MCF 10A (cell line): ENCODE measurements around the gene AP2S1. TPM values are rescaled to one million over a fixed set of nuclear protein-coding genes. Genes with fewer than 3 reads are reported as not detected.

Source experiments
- BruUV-seq: library from RNA; stranded (reverse); fragments of 400-500 nt; replicated peaks from 2 replicates; lab custom pipeline; 2021; lab: Mats Ljungman, UMichigan
- CTCF ChIA-PET: fragments of 300-600 bp; sonication (Branson Sonifier 250); formaldehyde crosslinking; extraction: SDS; loops from one replicate; lab custom pipeline; 2021; ENCODE audit warnings: antibody characterized with exemption, inconsistent platforms; lab: Yijun Ruan, JAX
- POLR2A ChIA-PET: fragments of 300-600, 350-650 bp; sonication (Branson Sonifier 250); formaldehyde crosslinking; extraction: SDS; loops from one replicate; lab custom pipeline; 2020; ENCODE audit warnings: antibody characterized with exemption, inconsistent platforms; lab: Yijun Ruan, JAX
- DNase-seq: peaks from one replicate; pipeline ENCODE4 v3.0.0-alpha.2; 2018; ENCODE audit not compliant: unreplicated experiment
- H3K27ac Mint-ChIP-seq: one replicate; pipeline ENCODE4 v1.8.0; 2022; ENCODE audit warnings: mild to moderate bottlenecking, low read depth, mixed read lengths; ENCODE audit not compliant: unreplicated experiment
- H3K27me3 Mint-ChIP-seq: one replicate; pipeline ENCODE4 v1.8.0; 2022; ENCODE audit warnings: mixed read lengths; ENCODE audit not compliant: insufficient read depth, unreplicated experiment
- H3K36me3 Mint-ChIP-seq: one replicate; pipeline ENCODE4 v1.8.0; 2022; ENCODE audit warnings: mild to moderate bottlenecking, moderate library complexity, mixed read lengths; ENCODE audit not compliant: insufficient read depth, unreplicated experiment
- H3K4me1 Mint-ChIP-seq: one replicate; pipeline ENCODE4 v1.8.0; 2022; ENCODE audit warnings: mixed read lengths; ENCODE audit not compliant: insufficient read depth, unreplicated experiment
- H3K4me3 Mint-ChIP-seq: one replicate; pipeline ENCODE4 v1.8.0; 2022; ENCODE audit warnings: mild to moderate bottlenecking, moderate library complexity, mixed read lengths; ENCODE audit not compliant: unreplicated experiment
- H3K9me3 Mint-ChIP-seq: one replicate; pipeline ENCODE4 v1.8.0; 2022; ENCODE audit warnings: mixed read lengths; ENCODE audit not compliant: unreplicated experiment
- CTCF ChIP-seq: fragments of 200-600 bp; IDR thresholded peaks from one replicate; pipeline ENCODE4 v1.8.0; 2022; ENCODE audit warnings: antibody characterized with exemption, mild to moderate bottlenecking; ENCODE audit not compliant: unreplicated experiment
- intact Hi-C: fragments of 100-400 bp; cut with micrococcal nuclease; formaldehyde crosslinking; loops from 2 replicates; pipeline ENCODE4 v1.14.1; 2022
- total RNA-seq: library from RNA; stranded (reverse); gene quantifications from 2 replicates; pipeline ENCODE4 v1.2.3, GENCODE V29; 2022

The AP2S1 gene
- total RNA-seq, 1 experiment from 2014 or later = 252 TPM

- intact Hi-C loops = no loop called here
- TF ChIP-seq CTCF = no peak
- ChIA-PET POLR2A (interaction anchor here (0.6 to 2.1 kb wide), 8 partner anchors 8 to 284 kb away, joined by 3 to 6 read pairs (median 3); partner anchors contain the start of gene ARHGAP35), CTCF (interaction anchor here (1.0 to 1.7 kb wide), 2 partner anchors 123 to 124 kb away, joined by 5 read pairs; no protein-coding TSS in a partner anchor)
- Mint-ChIP-seq H3K27ac (no peak overlapping the region), H3K27me3 (no peaks in the 10 kb centered on the region), H3K36me3 (peaks cover 11% of the 10 kb centered on the region), H3K4me1 (peaks cover 32% of the 10 kb centered on the region), H3K4me3 (no peak overlapping the region), H3K9me3 (no peaks in the 10 kb centered on the region)
- BruUV-seq = no TSS peak
- no peak for DNase-seq
Measured at GRCh38 chr19:46868025-46868802, 17.6 kb upstream of the AP2S1 start.

DNA sequence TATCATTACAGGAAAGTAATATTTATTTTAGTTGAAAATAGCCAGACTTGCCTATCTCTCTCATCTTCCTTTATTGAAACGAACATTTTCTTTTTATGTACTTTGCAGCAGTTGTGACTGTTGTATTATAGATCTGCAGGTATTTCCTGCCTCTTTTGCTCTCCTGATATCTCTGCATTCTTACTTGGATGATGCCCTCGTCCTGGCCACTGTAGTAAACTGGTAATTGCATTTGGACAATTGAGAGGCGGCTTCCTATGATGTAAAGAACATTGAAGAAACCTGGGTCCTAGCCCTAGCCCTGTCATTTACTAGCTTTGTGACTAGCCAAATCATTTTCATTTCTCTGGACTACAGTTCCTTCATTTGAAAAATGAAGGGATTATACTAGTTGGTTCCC is 16.5 kb upstream of the AP2S1 start:
- no peak overlapping the region for H3K4me3 Mint-ChIP-seq
- DNase-seq = no peak
- intact Hi-C loops = no loop called here
- H3K27me3 Mint-ChIP-seq = no peaks in the 10 kb centered on the region
- no peak for TF ChIP-seq CTCF
- BruUV-seq = no TSS peak
- CTCF ChIA-PET = interaction anchor here (0.6 to 1.7 kb wide), 4 partner anchors 59 to 857 kb away, joined by 3 to 5 read pairs (median 3); no protein-coding TSS in a partner anchor
- peak overlapping the region; percentile 69 for H3K27ac Mint-ChIP-seq
- H3K9me3 Mint-ChIP-seq = no peaks in the 10 kb centered on the region
- peaks cover 32% of the 10 kb centered on the region for H3K4me1 Mint-ChIP-seq
- POLR2A ChIA-PET = interaction anchor here (1.0 to 1.6 kb wide), 6 partner anchors 14 to 76 kb away, joined by 3 to 12 read pairs (median 4); no protein-coding TSS in a partner anchor
- peaks cover 7% of the 10 kb centered on the region for H3K36me3 Mint-ChIP-seq

DNA sequence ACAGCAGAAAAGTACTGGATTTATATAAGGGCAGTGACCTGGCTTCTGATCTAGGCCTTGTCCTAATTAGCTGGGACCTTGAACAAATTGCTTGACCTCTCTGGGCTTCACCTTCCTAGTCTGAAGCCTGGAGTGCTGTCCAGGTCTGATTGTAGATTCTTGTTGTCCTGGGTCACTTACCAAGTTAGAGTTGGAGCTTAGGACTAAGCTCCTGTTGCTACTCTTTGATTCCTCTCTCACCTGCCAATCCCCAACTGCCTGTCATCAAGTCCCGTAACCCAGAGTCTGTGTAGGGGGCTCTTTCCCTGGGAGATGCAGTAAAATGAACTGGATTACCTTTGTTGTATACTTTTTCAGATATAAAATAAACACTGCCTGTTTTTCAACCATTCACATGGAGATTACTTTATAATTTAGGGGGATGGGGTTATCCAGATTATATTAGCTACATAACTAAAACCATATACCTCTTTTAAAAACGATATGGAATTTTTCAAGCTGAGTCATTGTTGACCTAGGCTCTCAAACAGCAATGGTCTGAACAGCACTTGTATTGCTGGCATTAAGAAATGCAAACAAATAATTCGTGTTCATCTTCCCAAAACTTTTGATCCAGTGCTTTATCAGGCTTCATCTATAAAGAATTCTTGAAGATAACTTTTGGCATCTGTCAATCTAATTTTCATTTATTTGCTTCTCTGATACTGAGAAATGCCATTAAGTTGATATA is 15.9 kb upstream of the AP2S1 start:
- H3K4me3 Mint-ChIP-seq = no peak overlapping the region
- intact Hi-C loops = no loop called here
- TF ChIP-seq CTCF = no peak
- H3K9me3 Mint-ChIP-seq = no peaks in the 10 kb centered on the region
- H3K27ac Mint-ChIP-seq = peak overlapping the region; percentile 69
- H3K27me3 Mint-ChIP-seq = no peaks in the 10 kb centered on the region
- peaks cover 32% of the 10 kb centered on the region for H3K4me1 Mint-ChIP-seq
- ChIA-PET CTCF (interaction anchor here (0.6 to 1.3 kb wide), 4 partner anchors 59 to 857 kb away, joined by 3 read pairs; no protein-coding TSS in a partner anchor), POLR2A (interaction anchor here (0.9 to 1.6 kb wide), 9 partner anchors 15 to 77 kb away, joined by 3 to 12 read pairs (median 3); no protein-coding TSS in a partner anchor)
- BruUV-seq = no TSS peak
- DNase-seq = peak; percentile 46
- H3K36me3 Mint-ChIP-seq = peaks cover 7% of the 10 kb centered on the region
